GM18870 (cell line): ENCODE measurements around the gene ISYNA1.

Experiments used
- ATAC-seq: cut with Tn5 transposase; IDR thresholded peaks from one replicate; pipeline ENCODE4 v1.9.1; 2021; ENCODE audit warnings: moderate library complexity; ENCODE audit not compliant: unreplicated experiment

The ISYNA1 gene

DNA sequence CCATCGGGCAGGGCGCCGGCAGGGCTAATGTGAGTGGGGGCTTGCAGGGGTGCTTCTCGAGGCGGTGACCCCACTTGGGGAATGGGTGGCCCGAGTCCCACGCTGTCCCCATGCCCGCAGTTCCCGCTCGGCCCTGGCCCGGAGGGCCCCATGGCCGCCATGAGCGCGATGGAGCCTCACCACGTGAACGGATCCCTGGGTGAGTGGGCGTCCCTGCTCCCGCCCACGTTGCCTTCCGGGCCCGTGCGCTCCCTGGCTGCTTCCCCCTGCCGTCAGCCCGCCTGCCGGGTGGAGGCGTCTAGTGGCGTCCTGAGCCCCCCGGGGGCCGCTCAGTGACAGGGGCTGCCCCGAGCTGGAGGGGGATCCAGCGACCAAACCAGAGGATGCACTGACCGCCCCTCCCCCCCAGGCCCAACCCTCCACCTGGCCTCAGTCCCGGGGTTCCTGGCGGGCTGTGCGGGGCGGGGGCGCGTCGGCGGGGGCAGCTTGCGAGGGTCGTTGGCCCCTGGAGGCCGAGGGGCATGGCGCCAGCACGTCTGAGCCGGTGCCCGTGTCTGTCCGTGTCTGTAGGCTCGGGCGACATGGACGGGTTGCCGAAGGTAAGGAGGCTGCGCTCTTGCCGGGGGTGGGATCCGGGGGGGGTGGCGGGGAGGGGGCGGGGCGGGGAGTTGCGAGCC, 4.8 kb downstream of the ISYNA1 start:
- no peak for ATAC-seq

DNA sequence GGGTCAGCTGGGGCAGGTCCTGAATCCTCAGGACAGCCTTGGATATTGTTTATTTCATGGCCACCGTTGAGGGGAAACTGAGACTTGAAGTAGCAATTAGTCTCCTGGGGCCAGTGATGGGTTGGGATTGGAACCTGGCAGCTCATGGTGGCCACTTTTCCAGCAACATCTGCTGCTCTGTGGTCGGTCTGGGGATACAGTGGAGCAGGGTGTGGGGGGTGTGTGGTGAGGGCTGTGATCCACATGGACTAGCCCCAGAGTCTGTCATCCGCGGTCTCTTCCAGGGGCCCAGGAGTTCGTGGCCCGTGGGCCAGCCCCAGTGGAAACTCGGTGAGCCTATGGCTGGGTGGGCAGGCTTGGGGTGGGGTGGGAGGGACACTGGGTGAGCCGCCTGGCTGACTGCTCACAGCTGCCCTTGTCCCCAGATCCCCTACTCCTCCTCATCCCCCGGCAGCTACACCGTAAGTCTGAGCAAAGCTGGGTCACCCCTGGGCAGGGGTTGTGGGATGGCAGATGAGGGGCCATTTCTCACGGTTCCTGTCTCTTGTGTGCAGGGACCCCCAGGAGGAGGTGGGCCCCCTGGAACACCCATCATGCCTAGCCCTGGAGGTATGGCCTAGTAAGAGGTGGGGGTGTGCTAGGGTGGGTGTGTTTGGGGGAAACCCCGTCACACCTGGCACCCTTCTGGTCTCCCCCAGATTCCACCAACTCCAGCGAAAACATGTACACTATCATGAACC, 5.5 kb downstream of the ISYNA1 start:
- no peak for ATAC-seq

DNA sequence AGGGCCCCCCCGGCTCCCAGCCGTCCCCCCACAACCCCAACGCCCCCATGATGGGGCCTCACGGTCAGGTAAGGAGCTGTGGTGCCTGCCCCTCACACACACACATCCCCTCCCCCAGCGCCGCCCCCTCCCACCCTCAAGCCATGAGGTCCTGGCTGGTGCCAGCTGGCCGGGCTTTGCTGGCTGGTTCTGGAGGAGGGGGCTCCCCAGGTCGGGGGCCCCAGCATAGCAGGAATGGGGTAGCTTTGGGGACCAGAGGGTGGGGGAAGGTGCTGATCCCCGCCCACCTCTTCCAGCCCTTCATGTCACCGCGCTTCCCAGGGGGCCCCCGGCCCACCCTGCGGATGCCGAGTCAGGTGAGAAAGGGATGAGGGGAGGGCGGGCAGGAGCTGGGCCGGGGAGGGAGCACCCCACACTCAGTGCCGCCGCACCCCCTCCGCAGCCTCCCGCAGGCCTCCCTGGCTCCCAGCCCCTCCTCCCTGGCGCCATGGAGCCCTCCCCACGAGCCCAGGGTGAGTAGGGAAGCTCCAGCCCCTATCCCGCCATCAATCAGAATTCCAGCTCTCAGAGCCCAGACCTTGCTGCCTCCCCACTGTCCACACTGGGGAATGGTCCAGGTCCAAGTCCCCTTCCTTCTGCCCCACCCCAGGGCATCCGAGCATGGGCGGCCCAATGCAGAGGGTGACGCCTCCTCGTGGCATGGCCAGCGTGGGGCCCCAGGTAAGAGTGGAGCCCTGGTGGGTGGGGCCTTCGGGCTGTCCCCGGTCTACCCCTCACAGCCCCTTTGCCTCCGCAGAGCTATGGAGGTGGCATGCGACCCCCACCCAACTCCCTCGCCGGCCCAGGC, 6.4 kb downstream of the ISYNA1 start:
- ATAC-seq, result no peak

DNA sequence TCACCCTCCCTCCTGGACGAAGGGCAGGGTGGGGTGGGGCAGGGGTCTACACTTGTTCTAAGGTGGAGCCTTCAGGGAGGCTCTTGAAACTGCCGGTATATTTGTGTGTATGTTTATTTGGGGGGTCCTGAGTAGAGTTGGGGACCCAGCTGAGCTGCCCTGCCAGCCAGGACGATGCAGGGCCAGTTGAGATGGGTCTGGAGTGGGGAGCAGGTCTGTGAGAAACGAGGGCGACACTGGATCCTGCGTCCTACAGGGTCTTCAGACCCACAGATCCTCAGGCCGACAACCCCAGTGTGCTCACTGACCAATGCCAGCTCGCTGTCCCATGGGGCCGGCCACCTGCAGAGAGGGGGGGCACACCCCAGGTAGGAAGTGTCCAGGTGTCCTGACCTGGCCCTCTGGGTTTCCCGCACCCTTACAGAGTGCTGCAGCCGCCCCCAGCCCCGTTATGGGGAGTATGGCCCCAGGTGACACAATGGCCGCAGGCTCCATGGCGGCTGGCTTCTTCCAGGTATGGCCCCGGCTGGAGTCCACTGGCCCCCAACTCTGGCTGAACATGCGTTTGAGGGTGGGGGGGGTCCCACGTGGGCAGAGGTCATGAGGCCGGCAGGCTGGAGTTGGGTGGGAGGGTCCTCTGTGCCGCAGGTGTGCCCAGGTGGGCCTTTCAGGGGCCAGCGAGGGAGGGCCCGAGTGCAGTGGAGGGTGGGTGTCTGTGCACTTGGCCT, 7.4 kb downstream of the ISYNA1 start:
- ATAC-seq, result no peak

DNA sequence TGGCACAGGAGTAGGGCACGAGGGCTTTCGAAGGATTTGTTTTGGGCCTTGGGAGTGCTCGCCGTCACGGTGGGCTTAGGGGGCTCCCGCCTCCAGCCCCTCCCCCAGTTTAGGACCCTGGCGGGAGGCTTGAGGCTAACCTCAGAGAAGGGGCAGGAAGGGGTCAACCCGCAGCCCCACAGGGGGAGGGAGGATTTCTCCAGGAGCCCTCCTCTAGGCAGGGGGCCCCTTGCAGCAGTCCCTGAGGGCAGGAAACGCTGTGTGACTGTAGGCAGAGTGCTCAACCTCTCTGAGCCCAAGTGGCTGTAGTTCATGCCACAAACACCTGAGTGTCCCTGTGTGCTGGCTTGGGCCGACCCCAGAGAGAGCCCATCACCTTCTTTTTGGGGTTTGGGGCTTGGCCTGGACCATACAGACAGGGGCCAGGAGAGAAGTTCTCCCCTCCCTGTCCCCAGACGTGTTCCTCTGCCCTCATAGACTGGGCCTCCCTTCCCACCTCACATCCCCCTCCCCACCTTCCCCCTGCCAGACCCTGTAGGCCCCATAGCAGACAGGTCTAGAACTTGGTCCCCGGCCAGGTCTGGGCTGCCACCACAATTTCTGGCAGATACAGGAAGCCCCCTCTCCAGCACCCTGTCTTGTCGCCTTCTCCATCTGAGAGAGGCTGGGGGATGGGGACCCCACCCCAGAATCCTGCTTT, 8.1 kb downstream of the ISYNA1 start:
- ATAC-seq, result no peak

DNA sequence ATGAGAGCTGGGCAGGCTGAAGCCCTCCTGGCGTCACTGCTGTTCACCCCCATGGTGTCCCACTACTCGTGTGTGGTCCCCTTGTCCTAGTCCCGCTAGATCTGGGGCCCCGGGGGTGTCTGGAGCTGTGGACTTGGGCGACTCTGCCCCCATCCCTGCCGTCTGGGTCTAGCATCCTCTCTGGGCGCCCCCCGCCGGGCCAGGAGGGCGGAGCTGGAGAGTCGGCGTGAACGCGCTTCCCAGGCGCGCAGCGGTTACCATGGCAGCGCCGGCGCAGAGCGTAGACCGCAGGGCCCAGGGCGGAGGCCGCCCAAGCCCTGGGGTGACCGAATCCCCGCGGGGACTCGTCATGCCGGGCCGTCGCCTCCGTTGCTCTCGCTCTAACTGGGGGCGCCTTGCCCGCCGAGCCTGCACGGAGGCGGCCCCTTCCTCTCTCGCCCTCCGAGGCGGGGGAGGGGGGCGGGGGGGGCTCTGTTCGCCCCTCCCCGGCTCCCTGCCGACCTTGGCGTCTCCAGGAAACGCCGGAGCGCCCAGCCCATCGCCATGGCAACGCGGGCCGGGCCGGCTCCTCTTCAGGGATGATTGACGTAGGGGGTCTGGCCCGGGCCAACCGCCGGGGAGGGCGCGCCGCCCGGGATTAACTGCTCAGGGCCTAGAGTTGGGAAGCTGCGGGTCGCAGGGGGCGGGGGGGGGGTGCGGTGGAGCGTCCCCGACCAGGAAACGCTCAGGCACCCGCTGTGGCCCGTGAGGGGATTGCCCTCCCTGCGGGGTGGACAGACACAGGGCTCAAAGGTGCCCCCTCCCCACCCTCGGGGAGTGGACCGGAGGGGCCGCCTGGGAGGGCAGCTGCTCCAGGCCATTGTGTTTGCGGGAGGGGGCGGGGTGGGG, 8.9 kb downstream of the ISYNA1 start:
- no peak for ATAC-seq

DNA sequence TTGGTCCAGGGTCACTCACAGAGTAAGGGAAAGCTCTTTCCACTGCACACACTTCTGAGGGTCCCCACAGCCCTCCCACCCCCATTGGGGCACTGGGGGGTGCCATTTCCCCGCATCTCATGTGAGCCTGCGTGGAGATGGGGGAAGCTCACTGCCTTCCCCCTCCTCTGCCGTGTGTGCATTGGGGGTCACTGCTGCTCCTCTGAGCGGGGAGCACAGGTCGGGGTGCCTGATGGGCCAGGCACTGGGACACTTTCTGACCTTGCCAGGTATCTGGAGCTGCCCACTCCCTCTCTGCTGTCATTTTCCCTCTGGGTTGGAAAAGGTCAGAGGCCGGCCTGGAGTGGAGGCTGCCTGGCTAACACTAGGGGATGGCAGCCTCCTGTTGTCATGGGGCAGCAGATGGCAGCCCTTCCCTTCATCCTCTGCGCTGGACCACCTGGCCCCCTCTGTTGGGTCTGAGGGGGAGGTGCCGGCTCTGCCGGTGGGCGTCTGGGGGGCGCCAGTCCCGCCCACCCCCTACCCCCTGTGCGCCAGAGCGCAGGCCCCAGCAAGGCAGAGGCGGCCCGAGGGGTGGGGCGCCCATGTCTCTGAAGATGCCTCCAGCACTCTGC, 9.7 kb downstream of the ISYNA1 start:
- no peak for ATAC-seq

DNA sequence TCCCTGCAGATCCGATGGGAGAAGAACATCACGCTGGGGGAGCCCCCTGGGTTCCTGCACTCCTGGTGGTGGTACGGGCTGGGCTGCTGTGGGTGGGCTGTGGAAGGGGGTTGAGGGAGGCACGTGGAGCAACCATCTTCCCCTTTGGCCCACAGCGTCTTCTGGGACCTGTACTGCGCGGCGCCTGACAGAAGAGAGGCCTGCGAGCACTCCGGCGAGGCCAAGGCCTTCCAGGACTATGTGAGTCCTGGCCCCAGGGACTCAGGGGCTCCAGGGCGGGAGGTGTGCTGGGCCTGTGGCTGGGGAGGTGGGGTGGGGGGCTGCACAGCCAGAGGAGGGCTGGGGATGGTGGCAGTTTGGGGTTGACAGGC, 10.2 kb downstream of the ISYNA1 start:
- no peak for ATAC-seq

DNA sequence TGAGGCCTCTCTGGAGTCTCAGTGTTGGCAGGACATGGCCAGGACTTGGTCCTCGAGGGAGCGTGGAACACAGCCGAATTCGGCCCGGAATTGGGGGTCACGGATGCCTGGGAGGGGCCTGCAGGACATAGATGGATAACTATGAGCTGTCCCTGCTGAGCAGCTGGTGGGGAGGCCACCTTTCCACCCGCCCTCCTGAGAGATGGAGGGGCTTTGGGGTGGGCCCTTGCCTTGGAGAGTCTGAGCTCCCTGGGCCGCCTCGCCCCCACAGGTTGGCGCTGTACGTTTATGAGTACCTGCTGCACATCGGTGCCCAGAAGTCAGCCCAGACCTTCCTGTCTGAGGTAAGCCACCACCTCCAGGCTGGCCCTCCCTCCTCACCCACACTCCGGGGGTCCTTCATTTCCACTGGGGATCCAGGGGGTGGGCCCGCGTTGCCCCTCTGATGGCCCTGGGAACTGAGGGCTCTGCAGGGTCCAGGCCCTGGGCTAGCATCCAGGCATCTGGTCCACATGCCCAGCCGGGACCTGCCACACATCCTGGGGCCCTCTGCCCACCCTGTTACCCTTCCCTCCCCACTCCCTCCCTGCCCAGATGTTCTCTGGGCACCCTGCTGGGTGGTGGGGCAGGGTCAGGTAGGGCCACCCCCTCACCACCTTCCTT, 10.7 kb downstream of the ISYNA1 start:
- no peak for ATAC-seq

DNA sequence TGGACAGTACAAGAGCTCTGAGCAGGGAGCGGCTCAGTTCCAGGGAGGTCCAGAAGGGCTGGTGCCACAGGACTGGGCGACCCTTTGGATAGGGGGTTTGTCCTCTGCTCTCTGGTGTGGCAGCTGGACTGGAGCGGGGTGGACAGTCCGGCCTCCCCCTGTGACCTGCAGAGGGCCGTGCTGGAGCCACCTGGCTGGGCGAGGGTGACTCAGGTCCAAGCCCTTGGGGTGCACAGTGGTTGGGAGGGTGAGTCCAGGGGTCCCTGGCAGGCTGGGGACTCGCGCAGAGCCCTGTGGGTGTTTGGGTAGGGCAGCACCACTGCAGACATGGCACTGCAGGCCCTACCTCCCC, 11.5 kb downstream of the ISYNA1 start:
- no peak for ATAC-seq

DNA sequence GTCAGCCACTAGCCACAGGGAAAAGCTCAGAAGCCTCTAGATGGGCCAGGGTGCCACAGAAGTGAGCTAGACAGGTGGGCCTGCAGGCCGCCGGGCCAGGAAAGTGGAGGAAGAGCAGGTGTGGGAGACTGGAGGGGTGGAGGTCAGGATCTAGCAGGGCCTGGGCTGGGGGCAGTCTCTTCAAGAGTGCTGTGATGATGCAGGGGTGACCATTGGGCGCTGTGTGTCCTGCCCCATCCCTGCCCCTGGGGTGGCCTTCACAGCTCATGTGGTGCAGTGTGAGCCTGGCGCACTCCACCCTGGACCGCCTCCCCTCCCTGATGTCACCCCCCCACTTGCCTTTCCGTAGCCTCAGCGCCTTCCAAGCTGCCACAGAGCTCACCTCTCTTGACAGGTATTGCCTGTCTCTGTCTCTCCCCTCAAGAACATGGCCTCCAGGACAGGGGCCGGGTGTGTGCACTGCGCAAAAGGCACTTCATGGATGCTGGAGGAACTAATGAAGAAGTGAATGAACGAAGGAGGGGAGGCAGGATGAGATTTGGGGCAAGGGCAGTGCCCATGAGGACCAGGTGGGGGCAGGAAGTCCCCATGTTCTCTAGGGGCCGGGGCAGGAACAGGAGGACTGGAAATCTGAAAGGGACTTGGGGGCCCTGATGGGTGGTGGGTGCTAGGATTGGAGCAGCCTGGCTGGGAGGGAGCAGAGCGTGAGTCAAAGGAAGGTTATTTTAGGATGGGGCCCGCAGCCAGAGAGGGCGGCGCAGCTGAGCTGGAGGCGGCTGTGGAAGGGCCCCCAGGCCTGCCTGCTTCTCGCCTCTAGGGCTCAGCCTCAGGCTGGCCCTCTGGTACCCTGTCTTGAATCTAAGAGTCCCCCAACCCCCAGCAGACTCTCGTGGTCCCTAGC, 12.2 kb downstream of the ISYNA1 start:
- ATAC-seq, result no peak

DNA sequence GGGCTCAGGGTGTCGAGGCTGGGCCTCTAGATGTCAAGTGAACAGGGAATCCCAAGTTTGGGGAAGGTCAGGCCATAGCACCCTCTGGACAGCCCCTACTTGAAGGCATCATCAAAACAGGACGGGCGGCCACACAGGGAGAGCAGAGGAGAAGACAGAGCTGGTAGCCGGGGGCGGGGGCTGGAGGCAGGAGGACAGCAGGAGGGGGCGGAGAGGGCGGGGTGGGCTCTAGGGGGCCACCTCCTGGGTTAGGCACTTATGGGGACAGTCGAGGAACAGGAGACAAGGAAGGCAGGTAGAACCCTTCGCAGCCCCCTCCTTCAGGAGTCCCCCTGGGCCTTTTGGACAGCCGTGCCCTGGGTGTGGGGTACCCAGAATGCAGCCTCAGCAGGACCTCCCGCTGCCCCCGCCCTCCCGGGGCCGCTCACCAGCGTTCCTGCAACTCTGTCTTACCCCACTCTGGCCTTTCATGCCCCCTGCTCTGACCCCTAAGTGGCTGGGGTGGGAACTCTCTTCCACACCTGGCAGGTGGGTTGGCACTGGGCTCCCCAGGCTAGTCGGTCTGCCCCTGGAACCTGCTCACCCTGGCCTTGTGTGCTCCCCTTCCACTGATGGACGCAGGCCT, 12.9 kb downstream of the ISYNA1 start:
- no peak for ATAC-seq

DNA sequence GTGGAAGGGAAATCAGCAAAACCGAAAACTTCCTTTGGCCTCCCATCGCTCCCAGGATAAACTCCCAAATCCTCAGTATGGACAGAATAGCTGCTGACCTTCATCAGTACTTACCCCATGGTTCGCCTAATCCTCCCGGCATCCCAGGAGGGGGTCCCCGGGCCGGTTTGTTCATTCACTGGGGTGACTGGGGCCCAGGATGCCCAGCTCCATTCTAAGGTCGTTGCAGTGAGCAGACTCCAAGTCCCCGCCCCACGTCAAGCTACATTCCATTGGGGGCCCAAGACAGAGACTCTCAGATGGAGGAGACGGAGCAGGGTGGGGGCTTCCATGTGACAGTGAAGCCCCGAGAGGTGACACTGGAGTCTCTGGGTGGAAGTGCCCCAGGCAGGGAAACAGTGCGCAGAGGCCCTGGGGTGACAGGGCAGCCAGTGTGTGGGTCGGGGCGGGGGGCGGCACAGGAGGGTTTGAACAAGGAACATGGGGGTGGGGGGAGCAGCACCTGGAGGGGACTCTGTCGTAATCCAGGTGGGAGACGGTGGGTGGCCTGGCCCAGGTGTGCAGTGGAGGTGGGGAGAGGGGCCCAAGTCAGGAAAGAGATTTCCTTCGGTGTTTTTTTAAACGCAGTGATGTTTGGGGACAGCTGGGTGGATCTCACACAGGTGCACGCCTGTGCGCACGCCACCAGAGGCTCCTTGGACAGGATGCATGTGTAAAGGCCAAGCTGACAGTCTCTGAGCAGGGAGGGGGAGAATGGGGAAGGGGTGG, 13.6 kb downstream of the ISYNA1 start:
- no peak for ATAC-seq

DNA sequence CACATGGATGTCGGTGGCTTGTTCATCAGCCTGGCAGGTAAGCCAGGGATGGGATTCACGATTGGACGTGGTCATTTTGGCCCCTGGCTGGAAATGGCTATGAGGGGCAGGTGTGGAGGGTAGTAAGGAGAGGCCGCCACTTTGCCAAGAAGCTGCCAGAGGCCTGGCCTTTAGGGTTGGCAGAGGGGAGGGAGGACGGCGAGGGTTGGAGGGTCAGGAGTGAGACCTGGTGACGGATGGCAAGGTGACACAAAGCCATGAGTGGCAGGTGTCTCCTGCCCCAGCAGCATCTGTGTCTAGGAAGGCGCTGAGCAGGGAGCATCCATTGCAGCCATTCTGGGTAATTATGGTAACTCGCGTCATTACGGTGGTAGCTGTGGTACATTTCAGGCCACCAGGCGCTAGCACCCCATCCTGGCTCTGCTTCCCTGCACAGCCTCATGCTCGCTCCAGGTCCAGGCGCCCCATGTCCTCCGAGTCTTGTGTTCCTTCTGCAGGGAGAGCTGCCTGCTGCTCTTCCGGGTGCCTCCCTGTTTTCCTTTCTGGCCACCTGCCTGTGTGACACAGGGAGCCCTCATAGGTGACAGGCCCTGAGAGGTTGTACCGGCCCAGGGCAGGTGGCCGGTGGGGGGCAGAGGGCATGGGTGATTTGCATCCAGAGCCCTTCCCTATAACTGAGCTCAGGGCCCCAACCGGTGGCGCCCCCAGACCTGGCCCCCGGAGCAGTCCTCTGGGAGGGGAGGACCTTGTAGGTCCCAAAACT, 14.5 kb downstream of the ISYNA1 start:
- no peak for ATAC-seq

DNA sequence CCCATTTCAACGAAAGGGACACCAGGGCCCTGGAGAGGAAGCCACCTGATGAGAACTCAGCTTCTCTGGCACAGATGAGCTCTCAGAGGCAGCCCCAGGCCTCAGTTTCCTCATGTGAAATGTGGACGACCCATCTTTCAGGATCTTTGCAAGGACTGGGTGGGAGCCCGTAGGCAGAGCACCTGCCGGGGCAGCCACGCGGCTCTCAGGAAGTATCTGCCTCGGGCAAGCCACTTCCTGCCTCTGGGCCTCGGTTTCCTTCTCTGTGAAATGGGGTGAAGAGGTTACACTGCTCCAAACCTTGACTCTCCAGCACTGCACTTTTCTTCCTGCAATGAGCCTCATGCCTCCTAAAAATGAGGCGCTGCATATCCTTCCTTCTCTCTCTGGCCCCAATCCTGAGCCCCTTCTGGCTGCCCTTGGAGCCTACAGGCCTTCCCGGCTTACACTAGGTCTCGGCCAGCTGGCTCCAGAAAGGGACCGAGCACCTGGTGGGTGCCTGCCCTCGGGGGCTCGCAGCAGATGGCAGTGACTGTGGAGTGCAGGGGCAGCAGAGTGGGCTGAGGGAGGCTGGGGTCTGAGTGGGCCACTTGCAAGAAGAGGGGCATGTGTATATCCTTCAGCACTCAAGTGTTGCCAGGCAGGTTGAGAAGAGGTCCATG, 15.3 kb downstream of the ISYNA1 start:
- no peak for ATAC-seq
